ENCODE data around the gene CGB7. TPM values are rescaled to one million over a fixed set of nuclear protein-coding genes. Genes with fewer than 3 reads are reported as not detected.
"Not testable (repeated sequence)": the region's sequence is repeated elsewhere in the genome, so short reads cannot be mapped to it uniquely, and the experiment has no call there.

CGB7 gene
- polyA plus RNA-seq, 4 donors: 0.03 to 0.13 TPM; not detected in 2

DNA sequence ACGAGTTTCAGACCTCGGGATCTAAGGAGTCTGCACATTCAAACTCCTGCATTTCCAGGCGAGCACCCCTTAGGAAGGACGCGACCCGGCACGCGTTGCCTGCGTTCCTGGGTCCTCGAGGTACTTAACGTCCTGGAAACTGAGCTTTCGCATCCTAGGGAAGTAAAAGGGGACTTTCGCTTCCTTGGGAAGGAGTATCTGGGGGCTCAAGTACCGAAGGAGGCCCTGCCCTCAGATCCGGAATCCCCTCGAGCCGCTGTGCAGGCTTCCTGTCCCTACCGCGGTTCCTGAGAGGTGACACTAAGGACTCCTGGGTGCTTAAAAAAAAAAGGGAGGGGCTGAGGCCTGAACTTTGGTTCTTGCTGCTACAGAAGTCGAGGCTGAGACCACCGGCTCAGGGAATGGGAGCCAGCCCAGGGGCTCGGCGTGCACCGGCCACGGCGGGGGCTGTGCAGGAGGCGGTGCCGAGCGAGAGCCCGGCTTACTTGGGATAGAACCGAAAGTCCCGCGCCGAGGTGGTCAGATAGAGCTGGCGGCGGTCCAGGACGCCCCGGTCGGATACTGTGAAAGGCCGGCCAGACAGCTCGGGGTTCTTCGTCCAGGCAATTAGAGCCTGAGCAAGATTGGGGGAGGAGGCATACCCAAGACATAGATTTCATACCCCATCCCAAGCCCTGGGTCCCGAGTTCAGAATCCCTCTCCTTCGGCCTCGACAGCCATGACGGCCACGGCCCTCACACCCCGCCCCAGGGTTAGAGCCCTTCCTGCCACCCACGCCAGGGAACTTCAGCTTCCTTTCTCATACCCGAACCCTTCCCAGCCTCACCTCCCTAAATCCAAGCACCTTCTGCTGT lies 38.9 kb downstream of the CGB7 start:
- Histone ChIP-seq H3K4me1 (ENCODE audit: control insufficient read depth in 3 of 3, insufficient read depth in 2 of 3, low read depth in 1 of 3, low read length in 2 of 3) (peaks cover 0 to 11% (median 4%) of the 10 kb centered on the region in 3 donors), H3K27me3 (ENCODE audit: control insufficient read depth in 3 of 3, insufficient read depth in 3 of 3, low read length in 3 of 3) (peaks cover 0 to 39% (median 0%) of the 10 kb centered on the region in 3 donors), H3K4me3 (ENCODE audit: low read depth in 1 of 3, low read length in 3 of 3) (peak overlapping the region in 2 of 3 donors; percentile 18 to 55), H3K36me3 (ENCODE audit: control insufficient read depth in 3 of 3, insufficient read depth in 2 of 3, low read depth in 1 of 3, low read length in 3 of 3) (peaks cover 0 to 33% (median 5%) of the 10 kb centered on the region in 3 donors)
- FAIRE-seq; H3K9me3 ChIP-seq (ENCODE audit: control insufficient read depth in 2 of 2, insufficient read depth in 1 of 2, low read depth in 1 of 2, low read length in 1 of 2); H3K27ac ChIP-seq (ENCODE audit: low read depth in 1 of 3, low read length in 2 of 3): not testable (repeated sequence)
- peak; percentile 40 to 41 for DNase-seq
- 1 to 4% (median 3%) methylated on average over 43 to 50 of the region's 50 CpGs for WGBS, 3 donors

DNA sequence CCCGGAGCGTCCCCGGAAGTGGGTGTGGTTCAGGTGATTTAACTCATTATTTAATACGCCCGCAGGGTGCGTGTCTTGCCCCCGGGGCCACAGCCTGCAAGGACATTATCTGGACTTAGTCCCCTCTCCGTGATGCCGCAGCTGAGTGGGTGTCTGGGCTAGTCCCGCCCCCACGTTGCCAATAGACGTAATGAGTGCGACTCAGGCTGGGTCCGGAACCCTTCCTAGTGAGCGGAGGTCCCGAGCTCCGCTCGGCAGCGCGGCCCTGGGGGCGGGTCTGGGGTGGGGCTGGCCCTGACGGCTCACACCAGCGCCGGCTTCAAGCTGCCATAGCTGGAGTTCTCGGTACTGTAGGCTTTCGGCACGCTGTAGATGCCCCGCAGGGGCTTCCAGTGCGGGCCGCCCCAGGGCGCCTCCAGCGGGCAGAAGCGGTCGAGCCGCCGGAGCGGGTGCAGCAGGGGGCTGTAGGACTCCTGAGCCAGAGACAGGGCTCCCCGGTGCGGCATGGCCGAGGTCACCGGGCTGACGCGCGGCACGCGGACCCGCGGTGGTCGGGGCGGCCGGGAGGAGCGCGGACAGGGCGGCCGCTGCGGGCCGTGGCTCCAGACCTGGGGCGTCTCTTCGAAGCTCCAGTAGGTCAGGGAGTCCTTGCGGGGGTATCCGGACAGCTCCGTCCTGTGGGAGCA lies 39.7 kb downstream of the CGB7 start:
- H3K4me3 ChIP-seq (ENCODE audit: low read depth in 1 of 3, low read length in 3 of 3): peak overlapping the region; percentile 22 to 55 (median 39)
- no peak for FAIRE-seq
- peaks cover 0 to 11% (median 4%) of the 10 kb centered on the region in 3 donors for H3K4me1 ChIP-seq (ENCODE audit: control insufficient read depth in 3 of 3, insufficient read depth in 2 of 3, low read depth in 1 of 3, low read length in 2 of 3)
- no peaks in the 10 kb centered on the region for H3K9me3 ChIP-seq (ENCODE audit: control insufficient read depth in 2 of 2, insufficient read depth in 1 of 2, low read depth in 1 of 2, low read length in 1 of 2)
- WGBS, 3 donors: 0 to 1% (median 0%) methylated on average over 50 to 62 of the region's 62 CpGs
- peaks cover 0 to 37% (median 5%) of the 10 kb centered on the region in 3 donors for H3K36me3 ChIP-seq (ENCODE audit: control insufficient read depth in 3 of 3, insufficient read depth in 2 of 3, low read depth in 1 of 3, low read length in 3 of 3)
- DNase-seq: peak; percentile 77 to 80
- peaks cover 0 to 39% (median 0%) of the 10 kb centered on the region in 3 donors for H3K27me3 ChIP-seq (ENCODE audit: control insufficient read depth in 3 of 3, insufficient read depth in 3 of 3, low read length in 3 of 3)
- peak overlapping the region in 1 of 3 donors; percentile 27 for H3K27ac ChIP-seq (ENCODE audit: low read depth in 1 of 3, low read length in 2 of 3)

DNA sequence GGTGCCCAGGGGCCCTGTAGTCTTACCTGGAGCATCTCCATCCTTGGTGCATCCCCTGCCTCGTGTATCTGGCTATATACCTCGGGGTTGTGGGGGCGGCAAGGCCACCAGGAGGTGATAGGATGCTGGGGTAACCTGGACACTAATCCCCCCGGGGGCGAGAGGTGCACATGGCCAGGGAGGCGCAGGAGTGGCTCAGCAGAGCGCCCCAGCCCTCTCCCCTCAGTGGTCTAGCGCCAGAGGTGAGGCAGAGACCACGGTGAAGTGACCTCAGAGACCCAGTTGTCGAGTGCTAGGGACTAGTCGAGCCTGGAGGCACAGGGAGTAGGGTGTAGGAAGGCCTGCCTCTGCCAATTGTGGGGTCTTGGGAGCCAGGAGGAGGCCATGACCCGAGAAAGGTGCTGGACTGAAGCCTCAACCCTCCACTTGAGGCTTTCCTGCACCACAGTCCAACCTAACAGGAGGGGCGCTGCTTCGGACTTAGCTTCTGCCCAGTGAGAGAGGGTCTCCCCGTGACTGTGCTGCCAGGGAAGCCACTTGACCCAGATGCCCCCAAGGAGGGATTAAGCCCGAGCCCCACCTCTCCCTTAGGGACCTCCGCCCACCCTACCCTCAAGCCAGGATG lies 40.4 kb downstream of the CGB7 start, which contains the start of gene LHB:
Gene LHB, minus strand, starts transcription at position 51 of the 625 bp plus-strand sequence. Its CDS starts 10 bp downstream, at position 41.
- peak within 1 kb of the TSS; percentile 22 to 55 (median 39) for H3K4me3 ChIP-seq (ENCODE audit: low read depth in 1 of 3, low read length in 3 of 3)
- H3K27me3 ChIP-seq (ENCODE audit: control insufficient read depth in 3 of 3, insufficient read depth in 3 of 3, low read length in 3 of 3): peaks cover 0 to 38% (median 0%) of the 10 kb centered on the region in 3 donors
- H3K36me3 ChIP-seq (ENCODE audit: control insufficient read depth in 3 of 3, insufficient read depth in 2 of 3, low read depth in 1 of 3, low read length in 3 of 3): peaks cover 0 to 43% (median 5%) of the 10 kb centered on the region in 3 donors
- H3K27ac ChIP-seq (ENCODE audit: low read depth in 1 of 3, low read length in 2 of 3): peak within 1 kb of the TSS in 2 of 3 donors; percentile 16 to 27
- FAIRE-seq: no peak
- WGBS, 3 donors: 60 to 72% (median 65%) methylated on average over 17 of the region's 17 CpGs
- H3K9me3 ChIP-seq (ENCODE audit: control insufficient read depth in 2 of 2, insufficient read depth in 1 of 2, low read depth in 1 of 2, low read length in 1 of 2): no peaks in the 10 kb centered on the region
- DNase-seq: no peak
- peaks cover 0 to 11% (median 4%) of the 10 kb centered on the region in 3 donors for H3K4me1 ChIP-seq (ENCODE audit: control insufficient read depth in 3 of 3, insufficient read depth in 2 of 3, low read depth in 1 of 3, low read length in 2 of 3)

DNA sequence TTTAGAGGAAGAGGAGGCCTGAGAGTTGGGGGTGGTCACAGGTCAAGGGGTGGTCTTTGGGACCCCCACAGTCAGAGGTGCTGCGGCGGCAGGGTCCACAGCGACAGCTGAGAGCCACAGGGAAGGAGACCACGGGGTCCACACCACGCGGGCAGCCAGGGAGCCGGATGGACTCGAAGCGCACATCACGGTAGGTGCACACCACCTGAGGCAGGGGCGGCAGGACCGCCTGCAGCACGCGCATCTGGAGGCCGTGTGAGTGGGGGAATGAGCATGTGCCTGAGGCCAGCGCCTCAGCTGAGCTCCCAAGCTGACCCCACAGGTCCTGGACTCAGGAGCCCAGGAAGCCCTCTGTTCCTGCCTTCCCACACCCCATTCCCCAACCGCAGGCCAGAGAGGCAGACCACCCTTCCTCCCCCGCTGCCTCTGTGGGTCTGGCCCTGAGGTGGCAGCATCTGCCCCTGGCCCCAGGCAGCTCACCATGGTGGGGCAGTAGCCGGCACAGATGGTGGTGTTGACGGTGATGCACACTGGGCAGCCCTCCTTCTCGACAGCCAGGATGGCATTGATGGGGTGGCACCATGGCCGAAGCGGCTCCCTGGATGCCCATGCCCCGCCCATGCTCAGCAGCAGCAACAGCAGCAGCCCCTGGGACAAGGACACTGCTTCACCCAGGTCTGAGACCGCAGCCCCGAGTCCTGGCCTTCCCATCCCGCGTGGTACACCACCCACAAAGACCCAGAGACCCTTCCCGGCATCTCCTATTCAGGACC lies 41.3 kb downstream of the CGB7 start:
- Histone ChIP-seq H3K36me3 (ENCODE audit: control insufficient read depth in 3 of 3, insufficient read depth in 2 of 3, low read depth in 1 of 3, low read length in 3 of 3) (peaks cover 0 to 52% (median 5%) of the 10 kb centered on the region in 3 donors), H3K9me3 (ENCODE audit: control insufficient read depth in 2 of 2, insufficient read depth in 1 of 2, low read depth in 1 of 2, low read length in 1 of 2) (no peaks in the 10 kb centered on the region), H3K27ac (ENCODE audit: low read depth in 1 of 3, low read length in 2 of 3) (no peak overlapping the region), H3K4me3 (ENCODE audit: low read depth in 1 of 3, low read length in 3 of 3) (no peak overlapping the region), H3K4me1 (ENCODE audit: control insufficient read depth in 3 of 3, insufficient read depth in 2 of 3, low read depth in 1 of 3, low read length in 2 of 3) (peaks cover 0 to 11% (median 4%) of the 10 kb centered on the region in 3 donors), H3K27me3 (ENCODE audit: control insufficient read depth in 3 of 3, insufficient read depth in 3 of 3, low read length in 3 of 3) (peaks cover 0 to 29% (median 0%) of the 10 kb centered on the region in 3 donors)
- DNase-seq (no peak), FAIRE-seq (no peak)
- WGBS, 3 donors: 92 to 95% (median 94%) methylated on average over 21 to 26 of the region's 29 CpGs

DNA sequence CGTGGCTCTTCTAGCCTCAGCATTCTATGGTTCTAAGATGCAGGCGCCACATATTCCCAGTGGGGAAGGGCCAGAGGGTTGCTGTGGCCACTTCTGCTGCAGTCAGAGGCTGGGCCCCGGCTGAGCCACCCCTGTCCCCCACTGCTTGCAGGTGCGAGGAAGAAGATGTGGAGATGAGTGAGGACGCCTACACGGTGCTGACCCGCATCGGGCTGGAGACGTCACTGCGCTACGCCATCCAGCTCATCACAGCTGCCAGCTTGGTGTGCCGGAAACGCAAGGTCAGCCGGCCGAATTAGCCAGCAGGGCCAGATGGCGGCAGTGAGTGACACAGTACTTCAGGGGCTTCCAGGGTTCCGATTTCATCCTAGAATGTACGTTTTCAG lies 42.7 kb downstream of the CGB7 start:
- no peak for FAIRE-seq
- peaks cover 5 to 65% (median 7%) of the 10 kb centered on the region in 3 donors for H3K36me3 ChIP-seq (ENCODE audit: control insufficient read depth in 3 of 3, insufficient read depth in 2 of 3, low read depth in 1 of 3, low read length in 3 of 3)

DNA sequence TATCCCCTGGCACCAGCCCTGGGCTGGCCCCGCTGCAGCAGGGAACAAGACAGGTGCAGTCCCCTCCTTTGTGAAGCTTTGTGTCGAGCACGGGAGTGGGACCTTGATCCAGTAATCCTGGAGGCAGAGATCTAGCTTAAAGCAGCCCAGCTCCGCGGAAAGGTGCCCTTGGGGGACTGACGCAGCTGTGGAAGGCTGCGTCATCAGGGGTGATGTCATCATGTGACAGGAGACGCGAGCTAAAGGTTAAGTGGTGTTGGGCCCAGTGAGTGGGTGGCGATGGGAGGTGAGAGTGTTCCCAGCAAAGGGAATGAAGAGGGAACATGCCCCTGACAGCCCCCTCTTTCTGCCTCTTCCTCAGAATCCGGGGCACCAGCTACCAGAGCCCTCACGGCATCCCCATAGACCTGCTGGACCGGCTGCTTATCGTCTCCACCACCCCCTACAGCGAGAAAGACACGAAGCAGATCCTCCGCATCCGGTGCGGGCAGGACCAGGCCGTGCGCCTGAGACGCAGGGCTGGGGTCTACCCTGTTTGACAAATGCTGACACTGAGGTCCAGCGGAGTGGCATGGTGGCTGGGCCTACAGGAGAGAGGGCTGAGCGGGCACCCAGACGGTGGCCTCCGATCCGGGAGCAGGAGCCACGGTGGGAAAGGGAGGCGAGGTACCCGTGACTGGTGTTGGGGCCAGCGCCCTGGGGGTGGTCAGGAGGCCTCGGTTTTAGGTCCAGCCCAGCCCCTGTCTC lies 43.3 kb downstream of the CGB7 start:
- WGBS, 3 donors: 91 to 93% (median 91%) methylated on average over 30 to 32 of the region's 32 CpGs
- FAIRE-seq (no peak), DNase-seq (no peak)
- no peak overlapping the region for H3K4me3 ChIP-seq (ENCODE audit: low read depth in 1 of 3, low read length in 3 of 3)
- peaks cover 5 to 71% (median 10%) of the 10 kb centered on the region in 3 donors for H3K36me3 ChIP-seq (ENCODE audit: control insufficient read depth in 3 of 3, insufficient read depth in 2 of 3, low read depth in 1 of 3, low read length in 3 of 3)
- peaks cover 0 to 10% (median 0%) of the 10 kb centered on the region in 3 donors for H3K27me3 ChIP-seq (ENCODE audit: control insufficient read depth in 3 of 3, insufficient read depth in 3 of 3, low read length in 3 of 3)
- no peak overlapping the region for H3K27ac ChIP-seq (ENCODE audit: low read depth in 1 of 3, low read length in 2 of 3)
- H3K9me3 ChIP-seq (ENCODE audit: control insufficient read depth in 2 of 2, insufficient read depth in 1 of 2, low read depth in 1 of 2, low read length in 1 of 2): no peaks in the 10 kb centered on the region
- peaks cover 0 to 11% (median 4%) of the 10 kb centered on the region in 3 donors for H3K4me1 ChIP-seq (ENCODE audit: control insufficient read depth in 3 of 3, insufficient read depth in 2 of 3, low read depth in 1 of 3, low read length in 2 of 3)

More for the DNA sequence above, 42.7 kb downstream of the CGB7 start:
- Histone ChIP-seq H3K27ac (ENCODE audit: low read depth in 1 of 3, low read length in 2 of 3) (no peak overlapping the region), H3K9me3 (ENCODE audit: control insufficient read depth in 2 of 2, insufficient read depth in 1 of 2, low read depth in 1 of 2, low read length in 1 of 2) (no peaks in the 10 kb centered on the region), H3K4me1 (ENCODE audit: control insufficient read depth in 3 of 3, insufficient read depth in 2 of 3, low read depth in 1 of 3, low read length in 2 of 3) (peaks cover 0 to 11% (median 4%) of the 10 kb centered on the region in 3 donors), H3K4me3 (ENCODE audit: low read depth in 1 of 3, low read length in 3 of 3) (no peak overlapping the region), H3K27me3 (ENCODE audit: control insufficient read depth in 3 of 3, insufficient read depth in 3 of 3, low read length in 3 of 3) (peaks cover 0 to 15% (median 0%) of the 10 kb centered on the region in 3 donors)
- no peak for DNase-seq
- 93 to 94% (median 93%) methylated on average over 18 of the region's 18 CpGs for WGBS, 3 donors

DNA sequence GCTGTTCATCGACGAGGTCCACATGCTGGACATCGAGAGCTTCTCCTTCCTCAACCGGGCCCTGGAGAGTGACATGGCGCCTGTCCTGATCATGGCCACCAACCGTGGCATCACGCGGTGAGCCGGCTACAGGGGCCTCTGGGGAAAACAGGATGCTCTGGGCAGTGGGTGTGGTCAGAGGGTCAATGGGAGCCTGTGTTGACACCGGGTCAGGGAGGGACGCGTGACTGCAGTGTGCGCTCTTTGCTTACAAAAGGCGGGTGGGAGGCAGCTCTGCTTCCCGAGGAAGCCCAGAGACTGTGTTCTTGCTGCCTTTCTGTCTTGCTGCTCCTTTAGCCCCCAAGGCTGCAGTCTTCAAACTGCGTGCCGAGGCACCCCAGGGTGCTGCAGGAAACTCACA lies 46.4 kb downstream of the CGB7 start:
- 90 to 93% (median 93%) methylated on average over 15 to 17 of the region's 17 CpGs for WGBS, 3 donors

More for the DNA sequence above, 46.4 kb downstream of the CGB7 start:
- Histone ChIP-seq H3K27ac (ENCODE audit: low read depth in 1 of 3, low read length in 2 of 3) (no peak overlapping the region), H3K4me1 (ENCODE audit: control insufficient read depth in 3 of 3, insufficient read depth in 2 of 3, low read depth in 1 of 3, low read length in 2 of 3) (no peaks in the 10 kb centered on the region), H3K27me3 (ENCODE audit: control insufficient read depth in 3 of 3, insufficient read depth in 3 of 3, low read length in 3 of 3) (no peaks in the 10 kb centered on the region), H3K4me3 (ENCODE audit: low read depth in 1 of 3, low read length in 3 of 3) (no peak overlapping the region), H3K9me3 (ENCODE audit: control insufficient read depth in 2 of 2, insufficient read depth in 1 of 2, low read depth in 1 of 2, low read length in 1 of 2) (no peaks in the 10 kb centered on the region), H3K36me3 (ENCODE audit: control insufficient read depth in 3 of 3, insufficient read depth in 2 of 3, low read depth in 1 of 3, low read length in 3 of 3) (peaks cover 5 to 79% (median 15%) of the 10 kb centered on the region in 3 donors)
- DNase-seq (no peak), FAIRE-seq (no peak)
